Body of pancreas (tissue), 4 donors: ENCODE results near the gene TRAF4. TPM values are rescaled to one million over a fixed set of nuclear protein-coding genes. Genes with fewer than 3 reads are reported as not detected.
"Not testable (repeated sequence)": the region's sequence is repeated elsewhere in the genome, so short reads cannot be mapped to it uniquely, and the experiment has no call there.

Experiments used
- ATAC-seq: fragments of 150-250 bp; one replicate; pipeline ENCODE4 v1.9.1; 2016
- DNase-seq, 4 donors: peaks; one replicate each; pipeline ENCODE4 v3.0.0-alpha.2; 2019
- H3K27ac ChIP-seq, 4 donors: fragments of 200-600 bp; sonication (generic); 1 replicate in 3 of 4; 2 replicates in 1 of 4; pipeline versions ENCODE4 v1.5.1 to v1.6.1; 2016 to 2019; ENCODE audit warnings: mild to moderate bottlenecking in 1 of 4, mixed read lengths in 1 of 4, moderate library complexity in 1 of 4
- H3K27me3 ChIP-seq, 2 donors: fragments of 200-600 bp; sonication (generic); one replicate each; pipeline ENCODE4 v1.6.0; 2016; ENCODE audit warnings: mild to moderate bottlenecking in 1 of 2
- H3K36me3 ChIP-seq, 2 donors: fragments of 200-600 bp; sonication (generic); replicated peaks in 1 of 2; 2 replicates each; pipeline ENCODE4 v1.5.1; 2016; ENCODE audit warnings: low read depth in 2 of 2; ENCODE audit not compliant: insufficient read depth in 1 of 2
- H3K4me1 ChIP-seq: fragments of 200-600 bp; sonication (generic); one replicate; pipeline ENCODE4 v1.6.0; 2016
- H3K4me3 ChIP-seq, 2 donors: fragments of 200-600 bp; sonication (generic); 1 replicate in 1 of 2; 2 replicates in 1 of 2; pipeline ENCODE4 v1.5.1; 2016 to 2019
- H3K9me3 ChIP-seq, 3 donors: fragments of 200-600 bp; sonication (generic); 1 replicate in 2 of 3; 2 replicates in 1 of 3; pipeline ENCODE4 v1.5.1; 2016
- CTCF ChIP-seq, 7 experiments: fragments of 450-650 bp in 4 of 7; fragments of 200-600 bp in 3 of 7; sonication (generic) in 3 of 7; IDR thresholded peaks; one replicate each; pipeline ENCODE4 v1.5.1; 2016 to 2019; ENCODE audit warnings: antibody characterized with exemption in 7 of 7
- POLR2A ChIP-seq, 3 donors: fragments of 450-650 bp; IDR thresholded peaks; one replicate each; pipeline ENCODE4 v1.6.1; 2016; ENCODE audit warnings: antibody characterized with exemption in 3 of 3, mild to moderate bottlenecking in 2 of 3
- WGBS, 2 donors: methylation state at CpG; one replicate each; pipeline ENCODE4 v1.1.5; 2017; 5-methylcytosine and 5-hydroxymethylcytosine counted together
- intact Hi-C: fragments of 100-400 bp; cut with DNase I; formaldehyde crosslinking; loops from one replicate; pipeline ENCODE4 v1.15.1; 2023
- small RNA-seq: library from RNA; depleted of rRNA; stranded (forward); fragments of <200 nt; gene quantifications from one replicate; pipeline ENCODE3, GENCODE V24; 2016
- total RNA-seq, 2 donors: library from RNA; depleted of rRNA; stranded (reverse); fragments of >200 nt; gene quantifications; one replicate each; pipeline ENCODE4 v1.1.0, GENCODE V29; 2016

The TRAF4 gene
- total RNA-seq, 2 donors from 2014 or later: 27.5 to 48.1 TPM

GRCh38 chr17:28783161-28783560, 39.4 kb downstream of the TRAF4 start:
- WGBS, 2 donors: 75 to 88% methylated on average over 3 of the region's 3 CpGs

GRCh38 chr17:28788100-28788499, 44.3 kb downstream of the TRAF4 start:
- DNase-seq (no peak), ATAC-seq (no peak)
- no peaks in the 10 kb centered on the region for H3K27me3 ChIP-seq
- no peak overlapping the region for H3K4me3 ChIP-seq
- intact Hi-C loops: no loop called here
- no peaks in the 10 kb centered on the region for H3K9me3 ChIP-seq
- TF ChIP-seq POLR2A (IDR thresholded peaks at IDR 0.05): no peak
- no peak for TF ChIP-seq CTCF (IDR thresholded peaks at IDR 0.05)
- no peaks in the 10 kb centered on the region for H3K36me3 ChIP-seq
- WGBS, 2 donors: 75 to 86% methylated on average over 4 of the region's 4 CpGs
- no peaks in the 10 kb centered on the region for H3K4me1 ChIP-seq
- no peak overlapping the region for H3K27ac ChIP-seq

More at GRCh38 chr17:28783161-28783560, 39.4 kb downstream of the TRAF4 start:
- H3K4me1 ChIP-seq: no peaks in the 10 kb centered on the region
- ATAC-seq: no peak
- no peaks in the 10 kb centered on the region for H3K36me3 ChIP-seq
- TF ChIP-seq POLR2A (IDR thresholded peaks at IDR 0.05) (no peak), CTCF (IDR thresholded peaks at IDR 0.05) (no peak)
- no peak overlapping the region for H3K4me3 ChIP-seq
- H3K9me3 ChIP-seq: no peaks in the 10 kb centered on the region
- no peaks in the 10 kb centered on the region for H3K27me3 ChIP-seq
- no peak overlapping the region for H3K27ac ChIP-seq
- intact Hi-C loops: no loop called here
- DNase-seq: no peak

- 57 to 58% methylated on average over 2 of the region's 2 CpGs for WGBS, 2 donors
- Histone ChIP-seq H3K36me3 (no peaks in the 10 kb centered on the region), H3K4me3 (no peak overlapping the region), H3K27ac (no peak overlapping the region), H3K4me1 (no peaks in the 10 kb centered on the region), H3K9me3 (no peaks in the 10 kb centered on the region), H3K27me3 (no peaks in the 10 kb centered on the region)
- DNase-seq (no peak), ATAC-seq (no peak)
- no peak for TF ChIP-seq CTCF (IDR thresholded peaks at IDR 0.05)
- intact Hi-C loops: no loop called here
These were observed 49.3 kb downstream of the TRAF4 start for GRCh38 chr17:28792877-28793661.

GRCh38 chr17:28794846-28795441, 51.1 kb downstream of the TRAF4 start:
- intact Hi-C loops: not testable (repeated sequence)

GRCh38 chr17:28796062-28796461, 52.3 kb downstream of the TRAF4 start:
- intact Hi-C loops: no loop called here
- WGBS, 2 donors: 74 to 83% methylated on average over 2 of the region's 2 CpGs
- no peak for ATAC-seq
- no peak for DNase-seq
- H3K4me1 ChIP-seq: no peaks in the 10 kb centered on the region
- no peaks in the 10 kb centered on the region for H3K27me3 ChIP-seq
- TF ChIP-seq POLR2A (IDR thresholded peaks at IDR 0.05) (no peak), CTCF (IDR thresholded peaks at IDR 0.05) (no peak)
- H3K27ac ChIP-seq: no peak overlapping the region
- no peaks in the 10 kb centered on the region for H3K36me3 ChIP-seq
- no peaks in the 10 kb centered on the region for H3K9me3 ChIP-seq
- H3K4me3 ChIP-seq: no peak overlapping the region

More at GRCh38 chr17:28794846-28795441, 51.1 kb downstream of the TRAF4 start:
- H3K27me3 ChIP-seq, DNase-seq, H3K9me3 ChIP-seq, ATAC-seq, H3K27ac ChIP-seq, H3K4me1 ChIP-seq, H3K36me3 ChIP-seq, H3K4me3 ChIP-seq: not testable (repeated sequence)
- WGBS, 2 donors: 86 to 94% methylated on average over 14 of the region's 14 CpGs

Small RNAs within 50 kb of the gene (small RNA-seq; reads per million reads assigned to genes)
- gene SNORD42A (not detected), gene SNORD42B (not detected), gene SNORD4A (not detected), gene SNORD4B (not detected)

Other genes with a start within 250 kb of the TRAF4 start
- gene FOXN1, start 237.7 kb upstream of the TRAF4 start, total RNA-seq: under 1 TPM in 1 of 2 donors, not detected in 1; 0.52 TPM
- 10 to 100 TPM; 25.7 to 29.3 TPM for gene UNC119, start 191.4 kb upstream of the TRAF4 start, total RNA-seq
- 10 to 100 TPM; 11.7 to 12.2 TPM for gene PIGS, start 172.5 kb upstream of the TRAF4 start, total RNA-seq
- 10 to 100 TPM in 1 of 2 donors, 1 to 10 TPM in 1; 2.9 to 25.1 TPM for gene ALDOC, start 167.1 kb upstream of the TRAF4 start, total RNA-seq
- gene SPAG5, start 145.0 kb upstream of the TRAF4 start, total RNA-seq: 1 to 10 TPM in 1 of 2 donors, not detected in 1; 3.1 TPM
- gene RSKR, start 129.8 kb upstream of the TRAF4 start, total RNA-seq: 10 to 100 TPM in 1 of 2 donors, 1 to 10 TPM in 1; 2.6 to 14.8 TPM
- gene BLTP2, start 98.9 kb upstream of the TRAF4 start, total RNA-seq: 10 to 100 TPM; 70.8 to 87.3 TPM
- gene SDF2, start 82.1 kb upstream of the TRAF4 start, total RNA-seq: 10 to 100 TPM; 13.8 to 22.8 TPM
- 10 to 100 TPM; 26.5 to 37.2 TPM for gene SUPT6H, start 81.8 kb upstream of the TRAF4 start, total RNA-seq
- not detected for gene PROCA1, start 32.1 kb upstream of the TRAF4 start, total RNA-seq
- 10 to 100 TPM; 18.2 to 61.3 TPM for gene RAB34, start 26.1 kb upstream of the TRAF4 start, total RNA-seq
- 100 to 1,000 TPM; 208 to 220 TPM for gene RPL23A, start 24.0 kb upstream of the TRAF4 start, total RNA-seq
- 1 to 10 TPM; 2.0 to 3.1 TPM for gene TLCD1, start 17.8 kb upstream of the TRAF4 start, total RNA-seq
- 10 to 100 TPM in 1 of 2 donors, 1 to 10 TPM in 1; 2.9 to 18.5 TPM for gene NEK8, start 15.2 kb upstream of the TRAF4 start, total RNA-seq
- gene FAM222B, start 98.8 kb downstream of the TRAF4 start, total RNA-seq: 10 to 100 TPM in 1 of 2 donors, 1 to 10 TPM in 1; 9.9 to 15.3 TPM
- gene ERAL1, start 111.0 kb downstream of the TRAF4 start, total RNA-seq: 10 to 100 TPM; 13.0 to 49.4 TPM
- 10 to 100 TPM; 26.0 to 32.4 TPM for gene FLOT2, start 153.7 kb downstream of the TRAF4 start, total RNA-seq
- gene DHRS13, start 159.1 kb downstream of the TRAF4 start, total RNA-seq: 1 to 10 TPM; 7.3 to 9.9 TPM
- gene PHF12, start 207.5 kb downstream of the TRAF4 start, total RNA-seq: 10 to 100 TPM; 22.1 to 56.4 TPM